ENCODE data around the gene TP53INP2.

The TP53INP2 gene

DNA sequence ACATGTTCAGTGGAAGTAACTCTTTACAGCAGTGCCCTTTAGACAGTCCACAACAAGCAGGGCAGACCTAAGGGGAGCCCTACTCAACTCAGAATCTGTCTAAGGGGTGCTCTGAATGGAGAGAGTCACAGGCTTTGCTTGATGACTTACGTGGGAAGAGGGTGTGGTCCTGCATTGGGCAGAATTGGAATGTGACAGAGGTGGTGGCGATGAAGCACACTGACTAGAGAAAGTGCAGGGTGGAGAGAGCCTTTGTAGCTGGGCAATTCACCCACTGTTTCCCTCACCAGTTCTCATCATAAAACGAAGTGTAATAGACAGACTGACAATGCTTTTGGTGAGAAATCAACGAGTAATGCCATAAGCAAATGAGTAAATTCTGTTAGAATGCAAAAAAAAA is 11.2 kb downstream of the TP53INP2 start:
- Histone ChIP-seq H3K4me1 (ENCODE audit: control insufficient read depth, insufficient read depth, low read length) (peaks cover 5% of the 10 kb centered on the region; the same call in 1 of the 2 replicates), H3K9me3 (ENCODE audit: control insufficient read depth, insufficient read depth, low read depth, low read length) (no peaks in the 10 kb centered on the region), H3K4me3 (ENCODE audit: low read depth, low read length) (no peak overlapping the region), H3K27ac (ENCODE audit: extremely low read depth, low read depth, low read length) (no peak overlapping the region), H3K36me3 (ENCODE audit: control insufficient read depth in 2 of 2, insufficient read depth in 1 of 2, low read length in 2 of 2) (peaks cover 0 to 57% of the 10 kb centered on the region in 2 experiments)
- TF ChIP-seq ZNF133 (tag by site-specific recombination; IDR thresholded peaks at IDR 0.05) = no peak
- POLR2A ChIA-PET = interaction anchor here (0.7 kb wide), 1 partner anchor 35 kb away, joined by 8 read pairs; no protein-coding TSS in a partner anchor
- CTCF ChIA-PET = interaction anchor here (1.2 to 1.4 kb wide), 2 partner anchors 53 to 193 kb away, joined by 3 to 4 read pairs; no protein-coding TSS in a partner anchor

DNA sequence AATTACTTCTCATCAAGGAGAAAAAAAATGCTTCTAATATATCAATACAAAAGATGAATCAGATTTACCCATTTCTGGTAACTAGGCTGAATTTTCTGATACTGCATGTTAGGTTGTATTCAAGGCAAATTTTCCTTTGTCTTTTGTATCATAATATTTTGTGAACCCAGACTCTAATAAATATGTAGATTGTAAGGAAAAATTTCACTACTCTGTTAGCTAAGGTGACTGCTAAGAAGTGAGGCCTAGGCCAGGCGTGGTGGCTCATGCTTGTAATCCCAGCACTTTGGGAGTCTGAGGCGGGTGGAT is 12.7 kb downstream of the TP53INP2 start:
- POLR2A ChIA-PET = no interaction called here

DNA sequence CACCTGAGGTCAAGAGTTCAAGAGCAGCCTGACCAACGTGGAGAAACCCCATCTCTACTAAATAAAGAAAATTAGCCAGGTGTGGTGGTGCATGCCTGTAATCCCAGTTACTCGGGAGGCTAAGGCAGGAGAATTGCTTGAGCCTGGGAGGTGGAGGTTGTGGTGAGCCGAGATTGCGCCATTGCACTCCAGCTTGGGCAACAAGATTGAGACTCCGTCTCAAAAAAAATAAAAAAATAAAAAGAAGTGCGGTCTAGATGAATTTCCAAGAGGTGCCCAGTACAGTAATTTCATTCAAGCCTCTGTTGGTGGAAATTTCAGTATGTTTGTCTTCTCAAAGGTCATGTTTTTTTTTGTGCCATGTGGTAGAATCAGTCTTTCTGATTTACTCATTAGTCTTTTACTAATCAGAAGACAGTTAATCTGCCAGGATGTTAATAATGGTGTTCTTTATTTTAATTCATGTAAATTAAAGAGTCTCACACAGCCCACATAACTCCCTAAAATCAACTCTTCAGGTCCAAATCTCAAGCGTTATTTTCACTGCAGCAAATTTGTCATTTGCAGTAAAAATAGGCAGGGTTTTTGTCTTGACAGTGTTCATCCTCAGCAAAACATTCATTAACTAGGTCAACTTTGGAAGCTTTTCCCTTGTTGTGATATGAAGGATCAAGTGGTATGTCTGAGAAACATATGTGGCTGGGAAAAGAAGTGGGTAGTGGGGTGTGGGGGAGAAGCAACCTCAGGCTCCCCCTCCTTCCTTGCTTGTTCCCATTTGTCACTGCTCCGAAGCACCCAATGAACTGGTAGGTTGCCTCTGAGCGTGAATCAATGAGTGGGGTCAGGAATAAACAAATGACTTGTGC is 13.3 kb downstream of the TP53INP2 start:
- POLR2A ChIA-PET = no interaction called here
- H3K4me1 ChIP-seq (ENCODE audit: control insufficient read depth, insufficient read depth, low read length) = peaks cover 5% of the 10 kb centered on the region; the same call in 1 of the 2 replicates
- H3K27ac ChIP-seq (ENCODE audit: extremely low read depth, low read depth, low read length) = no peak overlapping the region
- CTCF ChIA-PET = interaction anchor here (0.6 kb wide), 1 partner anchor 458 kb away, joined by 6 read pairs; no protein-coding TSS in a partner anchor
- peaks cover 0 to 40% of the 10 kb centered on the region in 2 experiments for H3K36me3 ChIP-seq (ENCODE audit: control insufficient read depth in 2 of 2, insufficient read depth in 1 of 2, low read length in 2 of 2)
- no peak overlapping the region for H3K4me3 ChIP-seq (ENCODE audit: low read depth, low read length)
- TF ChIP-seq GLI2 (tag by site-specific recombination; IDR thresholded peaks at IDR 0.05; ENCODE audit: borderline replicate concordance, low read depth) (no peak), EGR2 (tag by site-specific recombination; IDR thresholded peaks at IDR 0.05; ENCODE audit: low read depth) (no peak), GLI4 (tag by site-specific recombination; IDR thresholded peaks at IDR 0.05) (no peak), SP2 (tag by site-specific recombination; IDR thresholded peaks at IDR 0.05) (no peak), YY2 (tag by site-specific recombination; IDR thresholded peaks at IDR 0.05) (no peak), ZNF2 (tag by site-specific recombination; IDR thresholded peaks at IDR 0.05) (no peak), IKZF3 (tag by site-specific recombination; IDR thresholded peaks at IDR 0.05) (no peak), ZNF10 (tag by site-specific recombination; IDR thresholded peaks at IDR 0.05) (no peak), ZNF626 (tag by site-specific recombination; IDR thresholded peaks at IDR 0.05) (no peak)
- TF ChIP-seq, protein P1, sequence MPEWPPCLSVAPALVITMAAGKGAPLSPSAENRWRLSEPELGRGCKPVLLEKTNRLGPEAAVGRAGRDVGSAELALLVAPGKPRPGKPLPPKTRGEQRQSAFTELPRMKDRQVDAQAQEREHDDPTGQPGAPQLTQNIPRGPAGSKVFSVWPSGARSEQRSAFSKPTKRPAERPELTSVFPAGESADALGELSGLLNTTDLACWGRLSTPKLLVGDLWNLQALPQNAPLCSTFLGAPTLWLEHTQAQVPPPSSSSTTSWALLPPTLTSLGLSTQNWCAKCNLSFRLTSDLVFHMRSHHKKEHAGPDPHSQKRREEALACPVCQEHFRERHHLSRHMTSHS (tag by site-specific recombination; IDR thresholded peaks at IDR 0.05) = no peak
- TF ChIP-seq, protein P2, sequence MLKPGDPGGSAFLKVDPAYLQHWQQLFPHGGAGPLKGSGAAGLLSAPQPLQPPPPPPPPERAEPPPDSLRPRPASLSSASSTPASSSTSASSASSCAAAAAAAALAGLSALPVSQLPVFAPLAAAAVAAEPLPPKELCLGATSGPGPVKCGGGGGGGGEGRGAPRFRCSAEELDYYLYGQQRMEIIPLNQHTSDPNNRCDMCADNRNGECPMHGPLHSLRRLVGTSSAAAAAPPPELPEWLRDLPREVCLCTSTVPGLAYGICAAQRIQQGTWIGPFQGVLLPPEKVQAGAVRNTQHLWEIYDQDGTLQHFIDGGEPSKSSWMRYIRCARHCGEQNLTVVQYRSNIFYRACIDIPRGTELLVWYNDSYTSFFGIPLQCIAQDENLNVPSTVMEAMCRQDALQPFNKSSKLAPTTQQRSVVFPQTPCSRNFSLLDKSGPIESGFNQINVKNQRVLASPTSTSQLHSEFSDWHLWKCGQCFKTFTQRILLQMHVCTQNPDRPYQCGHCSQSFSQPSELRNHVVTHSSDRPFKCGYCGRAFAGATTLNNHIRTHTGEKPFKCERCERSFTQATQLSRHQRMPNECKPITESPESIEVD (tag by site-specific recombination; IDR thresholded peaks at IDR 0.05) = no peak
- TF ChIP-seq, protein P3, sequence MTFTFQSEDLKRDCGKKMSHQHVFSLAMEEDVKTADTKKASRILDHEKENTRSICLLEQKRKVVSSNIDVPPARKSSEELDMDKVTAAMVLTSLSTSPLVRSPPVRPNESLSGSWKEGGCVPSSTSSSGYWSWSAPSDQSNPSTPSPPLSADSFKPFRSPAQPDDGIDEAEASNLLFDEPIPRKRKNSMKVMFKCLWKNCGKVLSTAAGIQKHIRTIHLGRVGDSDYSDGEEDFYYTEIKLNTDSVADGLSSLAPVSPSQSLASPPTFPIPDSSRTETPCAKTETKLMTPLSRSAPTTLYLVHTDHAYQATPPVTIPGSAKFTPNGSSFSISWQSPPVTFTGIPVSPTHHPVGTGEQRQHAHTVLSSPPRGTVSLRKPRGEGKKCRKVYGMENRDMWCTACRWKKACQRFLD (tag by site-specific recombination; IDR thresholded peaks at IDR 0.05) = no peak
- no peaks in the 10 kb centered on the region for H3K9me3 ChIP-seq (ENCODE audit: control insufficient read depth, insufficient read depth, low read depth, low read length)

More for the DNA sequence above, 12.7 kb downstream of the TP53INP2 start:
- H3K27ac ChIP-seq (ENCODE audit: extremely low read depth, low read depth, low read length) = no peak overlapping the region
- H3K4me3 ChIP-seq (ENCODE audit: low read depth, low read length) = no peak overlapping the region
- peaks cover 0 to 45% of the 10 kb centered on the region in 2 experiments for H3K36me3 ChIP-seq (ENCODE audit: control insufficient read depth in 2 of 2, insufficient read depth in 1 of 2, low read length in 2 of 2)
- CTCF ChIA-PET = interaction anchor here (0.6 kb wide), 1 partner anchor 458 kb away, joined by 6 read pairs; no protein-coding TSS in a partner anchor
- H3K4me1 ChIP-seq (ENCODE audit: control insufficient read depth, insufficient read depth, low read length) = peaks cover 5% of the 10 kb centered on the region; the same call in 1 of the 2 replicates
- H3K9me3 ChIP-seq (ENCODE audit: control insufficient read depth, insufficient read depth, low read depth, low read length) = no peaks in the 10 kb centered on the region
- TF ChIP-seq ZFP69B (tag by site-specific recombination; IDR thresholded peaks at IDR 0.05) (no peak), ZNF626 (tag by site-specific recombination; IDR thresholded peaks at IDR 0.05) (no peak), GFI1B (tag by site-specific recombination; IDR thresholded peaks at IDR 0.05) (no peak), GLI4 (tag by site-specific recombination; IDR thresholded peaks at IDR 0.05) (no peak), ZNF292 (tag by site-specific recombination; IDR thresholded peaks at IDR 0.05; ENCODE audit: borderline replicate concordance, low read depth) (no peak), ZNF558 (tag by site-specific recombination; IDR thresholded peaks at IDR 0.05) (no peak), ZNF677 (tag by site-specific recombination; IDR thresholded peaks at IDR 0.05) (no peak)
- TF ChIP-seq, protein P4, sequence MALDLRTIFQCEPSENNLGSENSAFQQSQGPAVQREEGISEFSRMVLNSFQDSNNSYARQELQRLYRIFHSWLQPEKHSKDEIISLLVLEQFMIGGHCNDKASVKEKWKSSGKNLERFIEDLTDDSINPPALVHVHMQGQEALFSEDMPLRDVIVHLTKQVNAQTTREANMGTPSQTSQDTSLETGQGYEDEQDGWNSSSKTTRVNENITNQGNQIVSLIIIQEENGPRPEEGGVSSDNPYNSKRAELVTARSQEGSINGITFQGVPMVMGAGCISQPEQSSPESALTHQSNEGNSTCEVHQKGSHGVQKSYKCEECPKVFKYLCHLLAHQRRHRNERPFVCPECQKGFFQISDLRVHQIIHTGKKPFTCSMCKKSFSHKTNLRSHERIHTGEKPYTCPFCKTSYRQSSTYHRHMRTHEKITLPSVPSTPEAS (tag by site-specific recombination; IDR thresholded peaks at IDR 0.05) = no peak
- TF ChIP-seq, protein P5, sequence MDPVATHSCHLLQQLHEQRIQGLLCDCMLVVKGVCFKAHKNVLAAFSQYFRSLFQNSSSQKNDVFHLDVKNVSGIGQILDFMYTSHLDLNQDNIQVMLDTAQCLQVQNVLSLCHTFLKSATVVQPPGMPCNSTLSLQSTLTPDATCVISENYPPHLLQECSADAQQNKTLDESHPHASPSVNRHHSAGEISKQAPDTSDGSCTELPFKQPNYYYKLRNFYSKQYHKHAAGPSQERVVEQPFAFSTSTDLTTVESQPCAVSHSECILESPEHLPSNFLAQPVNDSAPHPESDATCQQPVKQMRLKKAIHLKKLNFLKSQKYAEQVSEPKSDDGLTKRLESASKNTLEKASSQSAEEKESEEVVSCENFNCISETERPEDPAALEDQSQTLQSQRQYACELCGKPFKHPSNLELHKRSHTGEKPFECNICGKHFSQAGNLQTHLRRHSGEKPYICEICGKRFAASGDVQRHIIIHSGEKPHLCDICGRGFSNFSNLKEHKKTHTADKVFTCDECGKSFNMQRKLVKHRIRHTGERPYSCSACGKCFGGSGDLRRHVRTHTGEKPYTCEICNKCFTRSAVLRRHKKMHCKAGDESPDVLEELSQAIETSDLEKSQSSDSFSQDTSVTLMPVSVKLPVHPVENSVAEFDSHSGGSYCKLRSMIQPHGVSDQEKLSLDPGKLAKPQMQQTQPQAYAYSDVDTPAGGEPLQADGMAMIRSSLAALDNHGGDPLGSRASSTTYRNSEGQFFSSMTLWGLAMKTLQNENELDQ (tag by site-specific recombination; IDR thresholded peaks at IDR 0.05; ENCODE audit: low read depth) = no peak

Data from HEK293 (cell line).